SK-N-MC (cell line): ENCODE data around the gene NTRK2.

ENCODE experiments used
- EZH2 ChIP-seq: fragments of 200-600 bp; sonication (generic); IDR thresholded peaks from one replicate; pipeline ENCODE4 v1.6.1; 2017; ENCODE audit warnings: antibody characterized with exemption
- FOXP2 ChIP-seq: optimal IDR thresholded peaks from 2 replicates; pipeline ENCODE3; 2011; ENCODE audit warnings: mild to moderate bottlenecking, moderate library complexity; ENCODE audit not compliant: insufficient read depth; ENCODE audit errors: extremely low read length, control extremely low read depth
- POLR2AphosphoS5 ChIP-seq: IDR thresholded peaks from 2 replicates; pipeline ENCODE4 v1.6.1; 2012; ENCODE audit warnings: mild to moderate bottlenecking, low read depth, low read length, borderline replicate concordance

DNA sequence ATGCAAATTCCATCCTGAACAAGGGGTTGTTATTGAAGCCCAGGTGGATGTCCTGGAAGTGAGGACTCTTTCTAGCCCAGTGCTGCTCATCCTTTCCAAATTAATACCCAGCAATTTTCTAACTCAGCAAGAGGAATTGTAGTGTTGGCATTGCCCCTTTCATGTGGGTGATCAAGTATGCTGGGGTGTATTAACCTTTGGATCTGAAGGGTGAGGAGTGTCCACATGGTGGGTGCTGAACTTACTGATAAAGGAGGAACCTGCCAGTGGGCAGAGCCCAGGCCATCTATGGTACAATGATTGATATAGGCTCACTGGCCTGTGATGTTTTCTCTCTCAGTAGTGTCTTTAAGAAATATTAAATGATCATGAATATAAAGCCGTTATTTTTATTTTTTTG is 210.1 kb downstream of the NTRK2 start:
- TF ChIP-seq POLR2AphosphoS5, result no peak
- no peak for TF ChIP-seq EZH2
- TF ChIP-seq FOXP2, result no peak
